Measurements from ENCODE around the gene ZBTB5. TPM values are rescaled to one million over a fixed set of nuclear protein-coding genes. Genes with fewer than 3 reads are reported as not detected.

Gene ZBTB5
- total RNA-seq, 1 experiment from 2014 or later, result 17.2 TPM

GRCh38 chr9:37509536-37509935, 44.3 kb upstream of the ZBTB5 start:
- Histone ChIP-seq H3K36me3 (ENCODE audit: insufficient read depth, low read length, poor library complexity, severe bottlenecking) (peaks cover 12% of the 10 kb centered on the region), H3K4me1 (ENCODE audit: insufficient read depth, low read length, poor library complexity, severe bottlenecking) (no peaks in the 10 kb centered on the region), H3K9me3 (ENCODE audit: low read depth, low read length, poor library complexity, severe bottlenecking) (no peaks in the 10 kb centered on the region), H3K27ac (ENCODE audit: low read depth, low read length, poor library complexity, severe bottlenecking) (no peak overlapping the region), H3K27me3 (replicated peaks; ENCODE audit: insufficient read depth, low read depth, low read length, poor library complexity) (no peaks in the 10 kb centered on the region), H3K4me3 (ENCODE audit: low read depth, low read length, poor library complexity, severe bottlenecking) (no peak overlapping the region)
- intact Hi-C loops (cut with micrococcal nuclease; ENCODE audit: unreplicated experiment), result no loop called here
- ChIA-PET CTCF (no interaction called here), POLR2A (ENCODE audit: low non-redundant PET) (no interaction called here)
- TF ChIP-seq EZH2 (IDR thresholded peaks at IDR 0.05; ENCODE audit: borderline replicate concordance, low read depth, low read length, poor library complexity, severe bottlenecking) (no peak), CTCF (conservative IDR thresholded peaks at IDR 0.05; ENCODE audit: low read depth, low read length) (no peak)
- BruUV-seq (replicated peaks), result TSS peak; percentile 8
- no peak for DNase-seq (ENCODE audit: low spot score)

- CTCF ChIA-PET, result no interaction called here
- Histone ChIP-seq H3K27ac (ENCODE audit: low read depth, low read length, poor library complexity, severe bottlenecking) (no peak overlapping the region), H3K27me3 (replicated peaks; ENCODE audit: insufficient read depth, low read depth, low read length, poor library complexity) (no peaks in the 10 kb centered on the region), H3K4me1 (ENCODE audit: insufficient read depth, low read length, poor library complexity, severe bottlenecking) (no peaks in the 10 kb centered on the region), H3K4me3 (ENCODE audit: low read depth, low read length, poor library complexity, severe bottlenecking) (no peak overlapping the region), H3K9me3 (ENCODE audit: low read depth, low read length, poor library complexity, severe bottlenecking) (no peaks in the 10 kb centered on the region), H3K36me3 (ENCODE audit: insufficient read depth, low read length, poor library complexity, severe bottlenecking) (peaks cover 16% of the 10 kb centered on the region)
- no peak for TF ChIP-seq CTCF (conservative IDR thresholded peaks at IDR 0.05; ENCODE audit: low read depth, low read length)
- no peak for TF ChIP-seq EZH2 (IDR thresholded peaks at IDR 0.05; ENCODE audit: borderline replicate concordance, low read depth, low read length, poor library complexity, severe bottlenecking)
- POLR2A ChIA-PET (ENCODE audit: low non-redundant PET), result no interaction called here
- intact Hi-C loops (cut with micrococcal nuclease; ENCODE audit: unreplicated experiment), result no loop called here
- BruUV-seq (replicated peaks), result no TSS peak
- DNase-seq (ENCODE audit: low spot score), result no peak
Observed at GRCh38 chr9:37508834-37509206, 43.6 kb upstream of the ZBTB5 start.

GRCh38 chr9:37508135-37508833, 43.0 kb upstream of the ZBTB5 start:
- Histone ChIP-seq H3K27me3 (replicated peaks; ENCODE audit: insufficient read depth, low read depth, low read length, poor library complexity) (no peaks in the 10 kb centered on the region), H3K4me1 (ENCODE audit: insufficient read depth, low read length, poor library complexity, severe bottlenecking) (no peaks in the 10 kb centered on the region), H3K36me3 (ENCODE audit: insufficient read depth, low read length, poor library complexity, severe bottlenecking) (peaks cover 22% of the 10 kb centered on the region), H3K27ac (ENCODE audit: low read depth, low read length, poor library complexity, severe bottlenecking) (no peak overlapping the region), H3K9me3 (ENCODE audit: low read depth, low read length, poor library complexity, severe bottlenecking) (no peaks in the 10 kb centered on the region), H3K4me3 (ENCODE audit: low read depth, low read length, poor library complexity, severe bottlenecking) (no peak overlapping the region)
- intact Hi-C loops (cut with micrococcal nuclease; ENCODE audit: unreplicated experiment), result no loop called here
- no TSS peak for BruUV-seq (replicated peaks)
- CTCF ChIA-PET, result no interaction called here
- TF ChIP-seq CTCF (conservative IDR thresholded peaks at IDR 0.05; ENCODE audit: low read depth, low read length) (no peak), EZH2 (IDR thresholded peaks at IDR 0.05; ENCODE audit: borderline replicate concordance, low read depth, low read length, poor library complexity, severe bottlenecking) (no peak)
- POLR2A ChIA-PET (ENCODE audit: low non-redundant PET), result no interaction called here
- no peak for DNase-seq (ENCODE audit: low spot score)

Data from A673 (cell line).